T-cell (primary cell): ENCODE data around the gene BLVRB. TPM values are rescaled to one million over a fixed set of nuclear protein-coding genes. Genes with fewer than 3 reads are reported as not detected.
"Not testable (repeated sequence)": the region's sequence is repeated elsewhere in the genome, so short reads cannot be mapped to it uniquely, and the experiment has no call there.

ENCODE experiments used
- ATAC-seq, 4 experiments: fragments of 200-7000 bp in 3 of 4; fragments of 150-1000 bp in 1 of 4; cut with Tn5 transposase; replicated peaks in 1 of 4; 1 replicate in 3 of 4; 2 replicates in 1 of 4; pipeline ENCODE4 v1.10.0; 2021; ENCODE audit warnings: moderate library complexity in 3 of 4, mild to moderate bottlenecking in 2 of 4, moderate number of reproducible peaks in 1 of 4
- CTCF ChIA-PET, 2 donors: fragments of 300-600 bp; sonication (Branson Sonifier 250); formaldehyde crosslinking; loops; one replicate each; lab custom pipeline; 2022; ENCODE audit warnings: antibody characterized with exemption in 2 of 2; lab: Charles Lee
- POLR2A ChIA-PET, 2 donors: fragments of 300-600 bp; sonication (Branson Sonifier 250); formaldehyde crosslinking; loops; one replicate each; lab custom pipeline; 2022; ENCODE audit warnings: antibody characterized with exemption in 2 of 2; lab: Charles Lee
- DNase-seq, 35 experiments: peaks; one replicate each; pipeline versions ENCODE4 v3.0.0 to v3.0.0-alpha.2; 2013 to 2023
- H3K27ac ChIP-seq: one replicate; pipeline ENCODE4 v1.5.1; 2013; ENCODE audit warnings: low read length
- H3K27me3 ChIP-seq, 2 experiments: replicated peaks in 1 of 2; 1 replicate in 1 of 2; 2 replicates in 1 of 2; pipeline versions ENCODE4 v1.6.1 to v1.7.0; 2013; ENCODE audit warnings: low read length in 1 of 2, mixed read lengths in 1 of 2; ENCODE audit not compliant: control insufficient read depth in 2 of 2, insufficient read depth in 2 of 2; ENCODE audit errors: extremely low read depth in 1 of 2
- H3K36me3 ChIP-seq, 2 donors: 1 replicate in 1 of 2; 2 replicates in 1 of 2; pipeline versions ENCODE4 v1.6.1 to v1.7.0; 2013; ENCODE audit warnings: low read length in 1 of 2; ENCODE audit not compliant: control insufficient read depth in 2 of 2, insufficient read depth in 1 of 2; ENCODE audit errors: extremely low read depth in 1 of 2
- H3K4me1 ChIP-seq, 2 experiments: 1 replicate in 1 of 2; 2 replicates in 1 of 2; pipeline versions ENCODE4 v1.6.1 to v1.7.0; 2013; ENCODE audit warnings: low read length in 2 of 2, mixed read lengths in 1 of 2; ENCODE audit not compliant: insufficient read depth in 2 of 2, control insufficient read depth in 1 of 2; ENCODE audit errors: extremely low read depth in 1 of 2
- H3K4me3 ChIP-seq, 2 donors: 1 replicate in 1 of 2; 2 replicates in 1 of 2; pipeline versions ENCODE4 v1.5.1 to v1.7.0; 2013; ENCODE audit warnings: mild to moderate bottlenecking in 2 of 2, low read length in 1 of 2, moderate library complexity in 1 of 2; ENCODE audit not compliant: control insufficient read depth in 1 of 2; ENCODE audit errors: extremely low read depth in 1 of 2
- H3K9me3 ChIP-seq: 2 replicates; pipeline ENCODE4 v1.7.0; 2013
- H3K27ac Mint-ChIP-seq, 2 donors: one replicate each; pipeline ENCODE4 v1.8.0; 2020 to 2021; ENCODE audit warnings: mild to moderate bottlenecking in 2 of 2, mixed read lengths in 2 of 2
- H3K27me3 Mint-ChIP-seq, 2 donors: one replicate each; pipeline ENCODE4 v1.8.0; 2021 to 2022; ENCODE audit warnings: mixed read lengths in 2 of 2
- H3K36me3 Mint-ChIP-seq: one replicate; pipeline ENCODE4 v1.8.0; 2021; ENCODE audit warnings: mixed read lengths
- H3K4me1 Mint-ChIP-seq, 3 donors: one replicate each; pipeline ENCODE4 v1.8.0; 2020 to 2022; ENCODE audit warnings: mixed read lengths in 3 of 3, mild to moderate bottlenecking in 1 of 3
- H3K4me3 Mint-ChIP-seq, 3 donors: one replicate each; pipeline ENCODE4 v1.8.0; 2020 to 2022; ENCODE audit warnings: mild to moderate bottlenecking in 3 of 3, mixed read lengths in 3 of 3, moderate library complexity in 3 of 3
- H3K9me3 Mint-ChIP-seq, 3 donors: one replicate each; pipeline ENCODE4 v1.8.0; 2020 to 2022; ENCODE audit warnings: mixed read lengths in 3 of 3
- WGBS: methylation state at CpG from one replicate; pipeline ENCODE4 v1.1.5; 2013; ENCODE audit warnings: missing lambda C conversion rate; ENCODE audit not compliant: insufficient coverage; 5-methylcytosine and 5-hydroxymethylcytosine counted together
- total RNA-seq, 35 experiments: library from RNA in 6 of 35; stranded (reverse) in 6 of 35; fragments of 120-200 nt in 1 of 35; gene quantifications; one replicate each; pipeline versions ENCODE4 v1.2.1 to v1.2.4 and lab custom pipeline; 2013 to 2026

Gene BLVRB
- total RNA-seq, 5 donors from 2014 or later (not counting 1 experiment from before 2014, with no cell fraction given): 6.8 to 20.3 (median 16.4) TPM

DNA sequence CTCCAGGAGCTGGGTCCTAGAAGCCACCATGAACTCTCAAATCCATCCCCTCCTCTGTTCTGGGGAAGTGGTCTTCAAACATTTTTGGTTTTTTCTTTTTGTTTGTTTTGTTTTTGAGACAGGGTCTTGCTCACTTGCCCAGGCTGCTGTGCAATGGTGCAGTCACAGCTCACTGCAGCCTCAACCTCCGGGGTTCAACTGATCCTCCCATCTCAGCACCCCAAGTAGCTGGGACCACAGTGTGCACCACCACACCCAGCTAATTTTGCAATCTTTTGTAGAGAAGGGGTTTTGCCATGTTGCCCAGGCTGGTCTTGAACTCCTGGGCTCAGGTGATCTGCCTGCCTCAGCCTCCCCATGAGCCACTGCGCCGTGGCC lies 7.0 kb downstream of the BLVRB start:
- H3K4me1 Mint-ChIP-seq: peaks cover 0 to 7% (median 0%) of the 10 kb centered on the region in 3 donors
- no peaks in the 10 kb centered on the region for H3K9me3 Mint-ChIP-seq
- H3K4me1 ChIP-seq: no peaks in the 10 kb centered on the region
- no peaks in the 10 kb centered on the region for H3K27me3 Mint-ChIP-seq
- H3K36me3 Mint-ChIP-seq: peaks cover 3% of the 10 kb centered on the region
- no peaks in the 10 kb centered on the region for H3K9me3 ChIP-seq
- no peaks in the 10 kb centered on the region for H3K36me3 ChIP-seq
- POLR2A ChIA-PET: no interaction called here
- H3K4me3 Mint-ChIP-seq: no peak overlapping the region
- ATAC-seq: no peak
- whole genome bisulfite sequencing: 100% methylated on average over 2 of the region's 3 CpGs
- no peak overlapping the region for H3K4me3 ChIP-seq
- H3K27ac Mint-ChIP-seq: no peak overlapping the region
- CTCF ChIA-PET: interaction anchor here in 1 of 2 donors (0.6 kb wide), 1 partner anchor 68 kb away, joined by 3 read pairs; no protein-coding TSS in a partner anchor
- H3K27me3 ChIP-seq: peaks cover 0 to 2% of the 10 kb centered on the region in 2 experiments
- H3K27ac ChIP-seq: no peak overlapping the region
- no peak for DNase-seq

DNA sequence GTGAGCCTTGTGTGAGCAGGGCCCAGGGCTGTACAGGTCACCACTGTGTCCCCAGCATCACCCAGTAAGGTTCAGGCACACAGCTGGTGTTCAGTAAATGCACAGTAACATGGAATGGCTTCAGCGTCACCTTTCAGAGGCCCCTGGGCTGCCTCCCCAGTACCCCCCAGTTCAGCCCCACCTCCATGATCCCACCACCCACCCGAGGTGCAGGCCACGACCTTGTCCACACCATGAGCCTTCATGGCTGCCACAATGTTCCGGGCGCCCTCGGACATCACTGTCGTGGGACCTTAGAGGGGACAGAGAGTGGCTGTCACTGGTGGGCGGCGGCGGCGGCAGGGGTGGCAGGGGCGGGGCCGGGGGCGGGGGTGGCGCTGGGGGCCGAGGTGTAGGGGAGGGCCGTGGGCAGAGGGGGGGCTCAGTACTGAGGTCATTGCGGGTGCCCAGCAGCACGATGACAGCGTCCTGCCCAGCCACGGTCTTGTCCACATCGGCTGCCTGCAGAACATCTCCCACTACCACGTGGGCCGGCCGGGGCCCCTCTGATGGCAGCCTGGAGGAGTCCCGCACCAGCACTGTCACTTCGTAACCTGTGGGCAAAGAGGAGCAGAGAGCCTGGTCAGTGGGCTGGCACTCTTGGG lies 7.5 kb downstream of the BLVRB start:
- H3K4me1 Mint-ChIP-seq: peaks cover 0 to 7% (median 0%) of the 10 kb centered on the region in 3 donors
- Histone ChIP-seq H3K4me1 (no peaks in the 10 kb centered on the region), H3K27me3 (peaks cover 0 to 2% of the 10 kb centered on the region in 2 experiments), H3K4me3 (no peak overlapping the region), H3K27ac (no peak overlapping the region), H3K36me3 (no peaks in the 10 kb centered on the region), H3K9me3 (no peaks in the 10 kb centered on the region)
- POLR2A ChIA-PET: no interaction called here
- H3K9me3 Mint-ChIP-seq: no peaks in the 10 kb centered on the region
- CTCF ChIA-PET: interaction anchor here in 1 of 2 donors (0.6 kb wide), 1 partner anchor 67 kb away, joined by 3 read pairs; no protein-coding TSS in a partner anchor
- H3K27me3 Mint-ChIP-seq: no peaks in the 10 kb centered on the region
- no peak overlapping the region for H3K4me3 Mint-ChIP-seq
- H3K36me3 Mint-ChIP-seq: peaks cover 3% of the 10 kb centered on the region
- DNase-seq: no peak
- ATAC-seq: no peak
- no peak overlapping the region for H3K27ac Mint-ChIP-seq
- whole genome bisulfite sequencing: 98% methylated on average over 15 of the region's 27 CpGs

DNA sequence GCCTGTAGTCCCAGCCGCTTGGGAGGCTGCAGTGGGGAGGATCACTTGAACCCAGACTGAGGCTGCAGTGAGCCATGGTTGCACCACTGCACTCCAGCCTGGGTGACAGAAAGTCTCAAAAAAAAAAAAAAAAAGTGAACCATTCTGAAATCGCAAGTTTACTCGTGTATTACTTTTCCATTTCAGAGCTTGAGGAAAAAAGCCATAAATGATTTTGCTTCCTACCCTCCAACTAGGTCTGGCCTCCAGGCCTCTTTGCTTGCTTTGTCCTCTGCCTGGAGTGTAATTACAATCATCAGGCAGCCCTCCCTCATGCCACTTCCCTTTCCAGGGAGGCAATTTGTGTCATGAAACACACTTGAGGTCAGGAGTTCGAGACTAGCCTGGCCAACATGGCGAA lies 8.5 kb downstream of the BLVRB start:
- H3K27ac Mint-ChIP-seq: no peak overlapping the region
- Histone ChIP-seq H3K27me3 (peaks cover 0 to 2% of the 10 kb centered on the region in 2 experiments), H3K4me3 (no peak overlapping the region), H3K4me1 (no peaks in the 10 kb centered on the region), H3K36me3 (no peaks in the 10 kb centered on the region), H3K27ac (no peak overlapping the region), H3K9me3 (no peaks in the 10 kb centered on the region)
- no peak overlapping the region for H3K4me3 Mint-ChIP-seq
- H3K36me3 Mint-ChIP-seq: peaks cover 3% of the 10 kb centered on the region
- CTCF ChIA-PET: interaction anchor here in 1 of 2 donors (0.7 kb wide), 1 partner anchor 36 kb away, joined by 4 read pairs; no protein-coding TSS in a partner anchor
- H3K4me1 Mint-ChIP-seq: peaks cover 0 to 6% (median 0%) of the 10 kb centered on the region in 3 donors
- H3K9me3 Mint-ChIP-seq: no peaks in the 10 kb centered on the region
- H3K27me3 Mint-ChIP-seq: no peaks in the 10 kb centered on the region
- ATAC-seq (no peak), DNase-seq (no peak)
- WGBS: 95% methylated on average over 4 of the region's 5 CpGs
- POLR2A ChIA-PET: no interaction called here

DNA sequence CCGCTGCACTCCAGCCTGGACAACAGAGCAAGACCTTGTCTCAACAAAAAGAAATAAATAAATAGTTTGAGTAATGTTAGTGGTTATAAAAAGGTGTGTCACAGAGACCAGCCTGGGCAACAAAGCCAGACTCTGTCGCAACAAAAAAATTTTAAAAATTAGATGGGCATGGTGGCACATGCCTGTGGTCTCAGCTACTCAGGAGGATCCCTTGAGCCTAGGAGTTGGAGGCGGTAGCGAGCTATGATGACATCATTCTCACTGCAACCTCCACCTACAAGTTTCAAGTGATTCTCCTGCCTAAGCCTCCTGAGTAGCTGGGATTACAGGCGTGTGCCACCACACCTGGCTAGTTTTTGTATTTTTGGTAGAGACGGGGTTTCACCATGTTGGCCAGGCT lies 11.6 kb downstream of the BLVRB start:
- WGBS: 97% methylated on average over 5 of the region's 6 CpGs
- DNase-seq, H3K27ac Mint-ChIP-seq, ATAC-seq, CTCF ChIA-PET, H3K27ac ChIP-seq, H3K4me1 ChIP-seq, H3K4me1 Mint-ChIP-seq, H3K9me3 Mint-ChIP-seq, H3K4me3 ChIP-seq, H3K4me3 Mint-ChIP-seq, H3K36me3 Mint-ChIP-seq, H3K36me3 ChIP-seq, H3K9me3 ChIP-seq, H3K27me3 ChIP-seq, POLR2A ChIA-PET, H3K27me3 Mint-ChIP-seq: not testable (repeated sequence)

DNA sequence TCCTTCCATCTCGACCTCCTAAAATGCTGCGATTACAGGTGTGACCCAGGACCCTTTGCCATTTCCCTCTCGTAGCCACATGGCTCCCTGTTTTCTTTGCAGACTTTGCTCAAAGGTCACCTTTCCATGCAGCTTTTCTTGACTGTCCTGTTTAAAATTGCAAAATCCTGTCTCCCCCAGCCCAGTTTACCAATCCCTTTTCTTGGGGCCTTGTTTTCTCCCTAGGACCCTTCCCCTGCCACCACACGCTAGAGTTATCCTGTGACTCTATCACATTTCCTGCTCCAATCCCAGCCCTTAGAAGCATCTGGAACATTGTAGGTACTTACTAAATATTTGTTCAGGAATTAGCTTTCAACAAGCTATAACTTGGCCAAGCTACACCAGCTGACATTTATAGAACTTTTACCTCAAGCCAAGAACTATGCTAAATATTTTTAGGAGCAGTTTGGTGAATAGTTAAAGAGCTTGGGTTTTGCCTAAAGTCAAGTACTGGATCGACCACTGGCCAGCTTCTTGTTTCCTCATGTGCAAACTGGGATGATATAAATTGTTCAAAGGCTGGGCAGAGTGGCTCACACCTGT lies 12.3 kb downstream of the BLVRB start:
- no peak for ATAC-seq
- DNase-seq: no peak
- H3K4me3 ChIP-seq: no peak overlapping the region
- no peaks in the 10 kb centered on the region for H3K4me1 Mint-ChIP-seq
- 93% methylated on average over 5 of the region's 5 CpGs for WGBS
- no peak overlapping the region for H3K27ac Mint-ChIP-seq
- H3K36me3 ChIP-seq: no peaks in the 10 kb centered on the region
- no peaks in the 10 kb centered on the region for H3K9me3 ChIP-seq
- no peak overlapping the region for H3K27ac ChIP-seq
- H3K36me3 Mint-ChIP-seq: peaks cover 6% of the 10 kb centered on the region
- H3K9me3 Mint-ChIP-seq: no peaks in the 10 kb centered on the region
- no peaks in the 10 kb centered on the region for H3K27me3 Mint-ChIP-seq
- H3K4me1 ChIP-seq: no peaks in the 10 kb centered on the region
- ChIA-PET POLR2A (no interaction called here), CTCF (no interaction called here)
- no peaks in the 10 kb centered on the region for H3K27me3 ChIP-seq
- H3K4me3 Mint-ChIP-seq: no peak overlapping the region

DNA sequence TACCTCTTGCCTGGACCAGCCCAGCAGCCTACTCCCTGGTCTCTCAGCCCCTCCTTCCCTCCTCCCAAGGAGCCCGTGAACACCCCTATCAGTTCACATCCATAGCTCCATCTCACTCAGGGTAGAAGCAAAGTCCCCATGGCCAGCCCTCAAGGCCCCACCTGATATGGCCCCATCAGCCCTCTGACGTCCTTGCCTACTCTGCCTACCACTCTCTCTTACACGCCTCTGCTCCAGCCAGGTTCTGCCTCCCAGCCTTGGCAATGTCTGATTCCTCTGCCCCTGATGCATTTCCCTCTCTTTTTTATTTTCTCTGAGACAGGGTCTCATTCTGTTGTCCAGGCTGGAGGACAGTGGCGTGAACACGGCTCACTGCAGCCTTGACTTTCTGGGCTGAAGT lies 13.5 kb downstream of the BLVRB start:
- Mint-ChIP-seq H3K27me3 (no peaks in the 10 kb centered on the region), H3K36me3 (peaks cover 3% of the 10 kb centered on the region), H3K4me1 (no peaks in the 10 kb centered on the region), H3K9me3 (no peaks in the 10 kb centered on the region), H3K27ac (no peak overlapping the region), H3K4me3 (no peak overlapping the region)
- no peak for DNase-seq
- Histone ChIP-seq H3K4me1 (no peaks in the 10 kb centered on the region), H3K9me3 (no peaks in the 10 kb centered on the region), H3K27me3 (no peaks in the 10 kb centered on the region), H3K4me3 (no peak overlapping the region), H3K36me3 (peaks cover 0 to 3% of the 10 kb centered on the region in 2 donors), H3K27ac (no peak overlapping the region)
- no peak for ATAC-seq
- CTCF ChIA-PET: no interaction called here
- POLR2A ChIA-PET: no interaction called here
- WGBS: 82% methylated on average over 4 of the region's 5 CpGs
